ENCODE data around the gene OSBPL9.
"Not testable (repeated sequence)": the region's sequence is repeated elsewhere in the genome, so short reads cannot be mapped to it uniquely, and the experiment has no call there.

Gene OSBPL9

DNA sequence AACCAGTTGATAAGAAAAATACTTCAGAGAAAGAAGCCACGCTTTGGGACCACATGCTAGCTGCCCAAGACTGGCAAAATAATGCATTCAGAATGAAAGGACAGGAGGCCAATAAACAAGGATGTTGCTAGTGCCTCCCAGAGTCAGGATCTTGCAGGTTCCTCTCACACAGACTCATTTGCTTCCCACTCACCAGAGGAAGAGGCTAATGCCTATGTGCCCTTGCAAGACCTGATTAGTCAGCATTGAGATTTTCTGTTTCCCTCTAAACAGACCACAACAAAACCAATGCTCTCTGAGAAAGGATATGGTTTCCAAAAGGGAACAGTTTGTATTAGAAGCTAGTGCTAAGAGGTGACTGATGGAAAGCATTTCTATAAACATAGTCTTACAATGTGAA, 176.0 kb downstream of the OSBPL9 start:
- DNase-seq (ENCODE audit: low read depth): peak; percentile 32

DNA sequence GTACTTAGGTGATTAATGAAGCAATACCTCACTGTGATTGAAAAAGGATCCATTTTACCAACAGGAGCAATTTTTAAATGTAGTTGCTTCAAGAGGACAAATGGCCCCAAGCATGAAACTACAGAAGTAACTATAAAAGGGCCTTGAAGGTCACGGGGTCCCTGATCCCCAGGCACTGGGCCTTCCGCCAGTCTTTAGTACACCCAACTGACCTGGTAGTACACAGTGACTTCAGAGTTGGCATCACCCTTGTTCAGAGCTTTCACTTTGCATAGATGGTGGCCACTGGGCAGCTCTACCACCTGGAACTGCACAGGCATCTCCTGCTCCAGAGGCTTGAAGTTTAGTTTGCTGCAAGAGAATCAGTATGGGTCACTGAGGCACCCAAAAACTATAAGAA, 177.4 kb downstream of the OSBPL9 start:
- no peak for DNase-seq (ENCODE audit: low read depth)

DNA sequence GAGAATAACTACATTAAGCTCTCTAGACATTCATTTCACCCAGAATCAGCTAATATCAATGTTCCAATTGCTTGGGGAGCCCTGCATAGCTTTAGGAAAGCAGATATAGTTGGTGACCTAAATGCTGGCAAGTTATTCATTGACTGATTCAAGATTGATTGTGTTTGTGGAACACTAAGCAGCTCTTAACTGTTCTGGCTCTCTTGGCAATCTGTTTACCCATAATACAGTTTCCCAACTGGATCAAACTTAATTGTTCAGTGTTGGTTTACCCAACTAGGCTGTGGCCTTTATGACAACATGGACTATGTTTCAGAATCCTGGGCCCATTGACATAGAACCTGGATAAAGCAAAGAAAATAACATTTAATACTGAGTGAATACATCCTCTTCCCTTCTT, 178.0 kb downstream of the OSBPL9 start:
- DNase-seq (ENCODE audit: low read depth): no peak

DNA sequence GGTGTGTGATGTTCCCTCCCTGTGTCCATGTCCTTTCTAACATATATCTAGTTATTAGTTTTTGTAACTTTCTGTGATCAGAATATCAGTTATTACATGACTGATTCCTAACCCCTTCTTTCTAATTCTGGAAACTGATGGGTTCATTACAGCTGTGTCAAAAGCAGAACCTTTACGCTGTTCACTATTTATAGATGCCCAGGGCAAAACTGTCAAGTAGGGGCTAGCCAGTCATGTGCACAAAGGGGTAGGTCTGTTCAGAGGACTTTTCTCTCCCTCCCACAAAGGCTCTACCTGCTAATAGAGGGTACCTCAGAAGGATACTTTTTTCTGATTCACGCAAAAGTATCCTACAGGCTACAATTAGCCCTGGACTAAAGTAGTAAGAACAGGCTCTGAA, 182.5 kb downstream of the OSBPL9 start:
- no peak for DNase-seq (ENCODE audit: low read depth)

DNA sequence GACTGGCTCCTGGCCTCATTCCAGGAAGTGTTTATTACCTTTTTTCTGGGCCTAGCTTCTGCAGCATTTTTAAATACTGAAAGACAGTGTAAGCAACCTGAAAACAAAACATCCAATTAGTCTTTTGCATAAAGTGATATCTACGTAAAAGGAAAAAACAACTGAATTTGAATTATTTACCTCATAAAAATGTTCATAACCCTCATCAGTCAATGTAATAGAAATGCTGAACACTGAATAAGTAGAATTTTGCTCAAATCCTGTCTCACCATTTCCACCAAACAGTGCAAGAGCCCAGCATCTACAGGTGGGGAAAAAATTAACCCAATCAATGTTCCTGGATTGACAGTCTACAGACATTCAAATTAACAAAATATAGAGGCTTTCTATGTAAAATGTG, 197.6 kb downstream of the OSBPL9 start:
- DNase-seq (ENCODE audit: low read depth): no peak

DNA sequence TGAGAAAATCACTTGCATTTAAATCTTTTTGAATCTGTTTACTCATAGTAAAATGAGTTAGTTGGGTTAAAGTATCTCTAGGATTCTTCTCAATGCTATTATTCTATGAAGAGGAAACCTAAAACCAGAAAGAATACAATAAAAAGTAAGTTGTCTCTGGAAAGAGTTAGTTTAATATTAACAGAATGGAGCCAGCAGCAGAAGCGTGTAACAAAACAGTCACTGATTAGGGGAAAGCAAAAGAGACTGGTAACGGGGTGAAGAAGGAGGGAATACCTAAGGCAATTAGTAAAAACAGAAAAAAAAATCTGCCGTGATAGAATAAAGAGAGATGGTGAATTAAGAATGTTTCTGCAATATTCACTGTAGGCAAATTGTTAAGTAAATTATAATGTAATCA, 201.6 kb downstream of the OSBPL9 start:
- no peak for DNase-seq (ENCODE audit: low read depth)

DNA sequence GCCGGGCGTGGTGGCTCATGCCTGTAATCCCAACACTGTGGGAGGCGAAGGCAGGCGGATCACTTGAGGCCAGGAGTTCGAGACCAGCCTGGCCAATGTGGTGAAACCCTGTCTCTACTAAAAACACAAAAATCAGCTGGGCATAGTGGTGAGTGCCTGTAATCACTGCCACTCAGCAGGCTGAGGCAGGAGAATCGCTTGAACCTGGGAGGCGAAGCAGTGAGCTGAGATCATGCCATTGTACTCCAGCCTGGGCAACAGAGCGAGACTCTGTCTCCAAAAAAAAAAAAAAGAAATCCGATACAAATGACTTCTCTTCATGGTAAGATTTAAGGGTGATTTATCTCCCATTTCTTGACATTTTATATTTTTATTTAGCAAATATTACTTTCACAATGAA, 202.1 kb downstream of the OSBPL9 start:
- DNase-seq (ENCODE audit: low read depth): not testable (repeated sequence)

DNA sequence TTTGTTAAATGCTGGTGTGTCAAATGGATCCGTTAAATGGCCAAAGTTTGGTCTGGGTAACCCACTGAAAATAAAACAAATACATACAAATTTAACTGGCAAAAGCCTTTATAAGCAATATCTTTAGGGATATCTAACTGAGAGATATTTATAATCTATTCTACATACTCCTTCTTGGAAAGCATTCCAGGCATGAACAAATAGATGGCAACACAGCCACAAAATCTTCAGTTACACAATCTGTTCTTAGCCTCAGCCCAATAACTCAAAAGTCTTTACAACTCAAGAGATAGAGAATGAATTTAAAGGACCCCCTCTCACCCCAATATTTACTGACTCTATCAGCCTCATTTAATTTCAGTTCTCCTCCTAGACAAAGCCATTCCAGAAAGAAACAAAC, 202.9 kb downstream of the OSBPL9 start:
- DNase-seq (ENCODE audit: low read depth): peak; percentile 16

DNA sequence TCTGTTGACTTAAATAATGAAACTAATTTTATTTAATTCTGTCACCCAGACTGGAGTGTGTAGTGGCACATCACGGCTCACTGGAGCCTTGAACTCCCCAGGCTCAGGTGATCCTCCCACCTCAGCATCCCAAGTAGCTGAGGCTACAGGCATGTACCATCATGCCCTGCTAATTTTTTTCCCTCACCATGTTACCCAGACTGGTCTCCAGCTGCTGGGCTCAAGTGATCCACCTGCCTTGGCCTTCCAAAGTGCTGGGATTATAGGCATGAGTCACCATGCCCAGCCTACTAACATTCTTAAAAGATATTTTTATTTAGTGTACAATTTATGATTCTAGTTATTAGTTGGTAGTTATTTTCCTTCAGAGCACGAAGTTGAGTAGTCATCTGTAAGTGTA, 212.2 kb downstream of the OSBPL9 start:
- DNase-seq (ENCODE audit: low read depth): no peak

DNA sequence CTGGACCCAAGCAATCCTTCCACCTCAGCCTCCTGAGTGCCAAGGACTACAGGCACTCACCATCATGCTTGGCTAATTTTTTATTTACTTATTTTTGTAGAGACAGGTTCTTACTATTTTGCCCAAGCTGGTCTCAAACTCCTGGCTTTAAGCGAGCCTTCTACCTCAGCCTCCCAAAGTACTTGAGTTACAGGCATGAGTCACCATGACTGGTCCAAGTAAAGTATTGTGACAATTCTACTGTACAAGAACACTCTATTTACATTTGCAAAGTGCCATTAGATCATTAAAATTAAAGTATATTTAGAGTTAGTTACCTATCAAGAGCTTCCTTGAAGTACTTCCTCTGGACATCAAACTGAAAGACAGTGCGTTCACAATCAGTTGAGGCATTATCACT, 216.8 kb downstream of the OSBPL9 start:
- DNase-seq (ENCODE audit: low read depth): peak; percentile 1

DNA sequence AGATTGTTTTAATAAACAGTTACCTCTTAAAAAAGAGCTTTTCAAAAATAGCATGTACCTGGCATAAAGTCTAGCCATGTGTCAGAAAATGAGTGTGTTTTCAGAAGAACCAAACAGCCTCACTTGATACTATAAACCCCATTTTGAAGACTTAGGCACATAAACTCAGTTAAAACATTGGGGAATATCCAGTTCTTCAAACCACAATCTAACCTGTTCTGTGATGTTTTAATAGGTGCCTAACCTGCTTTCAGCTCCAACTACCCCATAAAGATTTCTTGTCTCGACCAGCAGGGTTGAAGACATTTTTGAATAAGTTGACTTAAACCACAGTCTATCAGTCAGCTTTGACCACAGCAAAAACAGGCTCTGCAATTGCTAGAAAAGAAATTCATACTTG, 220.4 kb downstream of the OSBPL9 start:
- DNase-seq (ENCODE audit: low read depth): no peak
